GM12878 (cell line): ENCODE measurements around the gene TMEM63B. TPM values are rescaled to one million over a fixed set of nuclear protein-coding genes. Genes with fewer than 3 reads are reported as not detected.

Experiments
- ATAC-seq: fragments of 200-7000 bp; cut with Tn5 transposase; 3 replicates; pipeline ENCODE4 v1.9.1; 2020; ENCODE audit warnings: mild to moderate bottlenecking, moderate library complexity
- BruUV-seq: library from RNA; stranded (reverse); fragments of 400-500 nt; replicated peaks from 2 replicates; lab custom pipeline; 2021; lab: Mats Ljungman, UMichigan
- CTCF ChIA-PET: fragments of 300-600 bp; sonication (Branson Sonifier 250); formaldehyde crosslinking; extraction: SDS; loops from one replicate; lab custom pipeline; 2021; ENCODE audit warnings: inconsistent platforms; lab: Yijun Ruan, JAX
- POLR2A ChIA-PET: fragments of 350-600 bp; formaldehyde crosslinking; extraction: SDS; loops from one replicate; lab custom pipeline; 2021; ENCODE audit warnings: inconsistent platforms; lab: Charles Lee
- RAD21 ChIA-PET: fragments of 300-600 bp; sonication (Branson Sonifier 250); formaldehyde crosslinking; loops from one replicate; lab custom pipeline; 2023; ENCODE audit warnings: antibody characterized with exemption; ENCODE audit not compliant: unreplicated experiment; lab: Charles Lee
- SMC1A ChIA-PET: fragments of 300-600 bp; sonication (Branson Sonifier 250); formaldehyde crosslinking; loops from one replicate; lab custom pipeline; 2023; ENCODE audit not compliant: unreplicated experiment, uncharacterized antibody; lab: Charles Lee
- DNase-seq: peaks from one replicate; pipeline ENCODE4 v3.0.0-alpha.2; 2011; ENCODE audit warnings: low read depth, low spot score
- FAIRE-seq: peaks from 3 replicates; lab custom pipeline; 2011; peaks lifted over from hg19 to GRCh38; lab: Jason Lieb, UNC
- H2AFZ ChIP-seq: 2 replicates; pipeline ENCODE4 v1.6.0; 2011; ENCODE audit warnings: low read depth, low read length, control low read depth; ENCODE audit not compliant: control insufficient read depth
- H3K27ac ChIP-seq: 2 replicates; pipeline ENCODE4 v1.5.1; 2011; ENCODE audit warnings: control low read depth; ENCODE audit not compliant: control insufficient read depth, insufficient read depth
- H3K27me3 ChIP-seq, 2 experiments: replicated peaks in 1 of 2; 2 replicates each; pipeline versions ENCODE4 v1.6.0 to v1.6.1; 2011; ENCODE audit warnings: low read length in 1 of 2; ENCODE audit not compliant: control insufficient read depth in 2 of 2, insufficient read depth in 2 of 2
- H3K36me3 ChIP-seq, 2 experiments: 2 replicates each; pipeline ENCODE4 v1.5.1; 2011; ENCODE audit warnings: low read length in 1 of 2; ENCODE audit not compliant: control insufficient read depth in 2 of 2, insufficient read depth in 2 of 2
- H3K4me1 ChIP-seq: 2 replicates; pipeline ENCODE4 v1.6.1; 2011; ENCODE audit warnings: mild to moderate bottlenecking, low read length, moderate library complexity, mixed read lengths; ENCODE audit not compliant: control insufficient read depth, insufficient read depth
- H3K4me2 ChIP-seq: 2 replicates; pipeline ENCODE4 v1.6.0; 2011; ENCODE audit warnings: control low read depth; ENCODE audit not compliant: control insufficient read depth, insufficient read depth
- H3K4me3 ChIP-seq: fragments of 200-600 bp; sonication (generic); 2 replicates; pipeline ENCODE4 v1.5.1; 2016
- H3K79me2 ChIP-seq: 2 replicates; pipeline ENCODE4 v1.6.0; 2011; ENCODE audit warnings: low read length; ENCODE audit not compliant: control insufficient read depth, insufficient read depth
- H3K9ac ChIP-seq: 2 replicates; pipeline ENCODE4 v1.8.0; 2011; ENCODE audit warnings: low read length, control low read depth, mixed read lengths; ENCODE audit not compliant: control insufficient read depth, insufficient read depth
- H3K9me3 ChIP-seq: replicated peaks from 3 replicates; pipeline ENCODE4 v1.5.1; 2011; ENCODE audit warnings: mild to moderate bottlenecking, low read length; ENCODE audit not compliant: control insufficient read depth, insufficient read depth
- H4K20me1 ChIP-seq: 2 replicates; pipeline ENCODE4 v1.6.0; 2011; ENCODE audit not compliant: control insufficient read depth, insufficient read depth
- CBX5 ChIP-seq: sonication (generic); IDR thresholded peaks from 2 replicates; pipeline ENCODE4 v1.6.1; 2016; ENCODE audit warnings: low read depth, moderate library complexity, mild to moderate bottlenecking, inconsistent platforms
- CHD1 ChIP-seq: IDR thresholded peaks from 2 replicates; pipeline ENCODE4 v1.6.1; 2012; ENCODE audit warnings: low read depth, low read length, improper control_type of control experiment
- ESRRA ChIP-seq: IDR thresholded peaks from 2 replicates; pipeline ENCODE4 v1.6.1; 2012; ENCODE audit warnings: mild to moderate bottlenecking, low read length, improper control_type of control experiment
- ETV6 ChIP-seq, 2 experiments: fragments of 450-650 bp in 1 of 2; IDR thresholded peaks in 1 of 2; conservative IDR thresholded peaks in 1 of 2; 2 replicates each; pipeline ENCODE4 v1.6.1; 2014; ENCODE audit warnings: antibody characterized with exemption in 1 of 2, borderline replicate concordance in 1 of 2, low read depth in 1 of 2, mild to moderate bottlenecking in 1 of 2, moderate library complexity in 1 of 2
- JUND ChIP-seq: IDR thresholded peaks from 2 replicates; pipeline ENCODE4 v1.6.1; 2012; ENCODE audit warnings: low read depth, mild to moderate bottlenecking, low read length, improper control_type of control experiment, moderate library complexity
- KDM1A ChIP-seq: fragments of 200-600 bp; sonication (generic); IDR thresholded peaks from 2 replicates; pipeline ENCODE4 v1.6.1; 2016; ENCODE audit warnings: borderline replicate concordance
- NBN ChIP-seq: fragments of 450-650 bp; IDR thresholded peaks from 2 replicates; pipeline ENCODE4 v1.6.1; 2016
- NFIC ChIP-seq: IDR thresholded peaks from 2 replicates; pipeline ENCODE4 v1.6.1; 2012; ENCODE audit warnings: low read depth, mild to moderate bottlenecking, inconsistent platforms, low read length, moderate library complexity
- NKRF ChIP-seq: fragments of 450-650 bp; conservative IDR thresholded peaks from 2 replicates; pipeline ENCODE4 v1.6.1; 2017; ENCODE audit warnings: mild to moderate bottlenecking, moderate library complexity
- NR2C2 ChIP-seq: IDR thresholded peaks from 2 replicates; pipeline ENCODE4 v1.6.1; 2011; ENCODE audit warnings: borderline replicate concordance, low read depth; ENCODE audit not compliant: control insufficient read depth, insufficient read length
- PAX8 ChIP-seq: fragments of 450-650 bp; IDR thresholded peaks from 2 replicates; pipeline ENCODE4 v1.6.1; 2017; ENCODE audit warnings: mild to moderate bottlenecking, moderate library complexity
- POU2F2 ChIP-seq: IDR thresholded peaks from 3 replicates; pipeline ENCODE4 v1.6.1; 2011; ENCODE audit warnings: low read depth, mild to moderate bottlenecking, low read length, borderline replicate concordance
- RFX5 ChIP-seq: IDR thresholded peaks from 2 replicates; pipeline ENCODE4 v1.6.1; 2011; ENCODE audit warnings: low read depth, low read length, improper control_type of control experiment
- YY1 ChIP-seq: IDR thresholded peaks from 2 replicates; pipeline ENCODE4 v1.6.1; 2011; ENCODE audit warnings: low read depth, mild to moderate bottlenecking, low read length
- ZNF274 ChIP-seq: IDR thresholded peaks from one replicate; pipeline ENCODE4 v1.8.0; 2011; ENCODE audit not compliant: insufficient read length, insufficient read depth
- WGBS: methylation state at CpG from one replicate; pipeline ENCODE4 v1.1.6; 2016; ENCODE audit warnings: low lambda C conversion rate; ENCODE audit not compliant: insufficient replicate concordance, insufficient coverage; ENCODE audit errors: missing lambda C conversion rate; 5-methylcytosine and 5-hydroxymethylcytosine counted together
- in situ Hi-C: fragments of 300-500 bp; cut with MboI; formaldehyde crosslinking; loops from 9 replicates; pipeline ENCODE4 v1.14.3; 2018; ENCODE audit warnings: mixed read lengths
- intact Hi-C: fragments of 100-400 bp; cut with micrococcal nuclease; formaldehyde crosslinking; loops from one replicate; pipeline ENCODE4 v1.14.2; 2022; ENCODE audit not compliant: unreplicated experiment
- polyA plus RNA-seq, 11 experiments: library from polyadenylated mRNA; depleted of rRNA in 4 of 11; unstranded in 6 of 11; stranded (reverse) in 5 of 11; fragments of >200 nt; fragmentation: Nextera tagmentation in 4 of 11; fragmentation: Illumina TruSeq in 1 of 11; extraction: Ambion mirVana in 4 of 11; extraction: Trizol in 1 of 11; gene quantifications; 1 replicate in 1 of 11; 2 replicates in 10 of 11; pipeline versions ENCODE4 v1.2.1 to v1.2.3, GENCODE V29; 2011 to 2016; ENCODE audit warnings: inconsistent platforms in 2 of 11, missing spikeins in 2 of 11, low read depth in 1 of 11
- total RNA-seq, 4 experiments: library from RNA; depleted of rRNA in 3 of 4; stranded (reverse); fragments of >200 nt in 3 of 4; fragmentation: Illumina TruSeq in 1 of 4; extraction: Trizol in 1 of 4; gene quantifications; 2 replicates each; pipeline versions ENCODE4 v1.2.1 to v1.2.3, GENCODE V29; 2013 to 2021
- TF ChIP-seq, protein P1 (sequence below): IDR thresholded peaks from 2 replicates; pipeline ENCODE4 v1.6.1; 2012; ENCODE audit warnings: low read depth, low read length, improper control_type of control experiment
- TF ChIP-seq, protein P2 (sequence below): IDR thresholded peaks from 2 replicates; pipeline ENCODE4 v1.6.1; 2012; ENCODE audit warnings: low read depth, low read length, improper control_type of control experiment
- TF ChIP-seq, protein P3 (sequence below): IDR thresholded peaks from 2 replicates; pipeline ENCODE4 v1.6.1; 2012; ENCODE audit warnings: low read length, inconsistent platforms

TMEM63B gene
- total and polyA plus RNA-seq, 10 of the 15 experiments (the other 5 are each of a cell fraction or from before 2014, with no cell fraction given), result 0.09 to 15.0 (median 7.1) TPM; not detected in 1

DNA sequence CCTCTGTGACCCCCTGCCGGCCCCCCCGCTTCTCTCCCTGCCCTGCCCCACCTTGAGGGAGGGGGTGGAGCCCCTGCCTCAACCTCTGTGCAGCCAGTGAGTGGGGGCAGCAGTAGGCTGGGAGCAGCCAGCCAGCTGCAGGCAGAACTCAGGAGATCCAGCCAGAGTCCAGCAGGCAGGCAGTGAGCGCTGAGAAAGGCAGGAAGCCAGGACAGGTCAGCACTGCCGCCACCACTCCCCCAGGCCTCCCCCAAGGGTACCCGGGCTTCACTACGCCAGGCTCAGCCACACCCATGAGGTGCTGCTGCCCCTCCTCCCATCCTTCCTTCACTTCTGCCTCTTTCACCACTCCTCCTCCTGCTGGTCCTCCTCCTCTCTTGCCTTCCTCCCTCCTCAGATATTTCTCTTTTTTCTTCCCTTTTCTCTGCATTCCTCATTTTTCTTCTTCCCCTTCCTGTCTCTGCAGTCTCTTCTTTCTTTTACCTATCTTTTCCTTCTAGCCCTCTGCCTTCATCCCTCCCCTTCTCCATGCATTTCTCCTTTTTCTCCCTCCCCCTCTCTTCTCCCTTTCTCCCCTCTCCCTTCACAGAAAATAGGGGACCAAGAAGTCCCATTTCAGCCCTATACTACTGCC lies 11.5 kb downstream of the TMEM63B start:
- Histone ChIP-seq H3K27me3 (no peaks in the 10 kb centered on the region), H3K9me3 (no peaks in the 10 kb centered on the region), H3K79me2 (no peaks in the 10 kb centered on the region), H3K4me3 (no peak overlapping the region), H3K4me1 (no peaks in the 10 kb centered on the region), H3K27ac (no peak overlapping the region), H3K9ac (no peak overlapping the region), H3K4me2 (no peak overlapping the region), H3K36me3 (no peaks in the 10 kb centered on the region; a peak in 1 of 4 replicates), H2AFZ (no peak overlapping the region), H4K20me1 (no peaks in the 10 kb centered on the region)
- ChIA-PET SMC1A (no interaction called here), POLR2A (interaction anchor here (1.0 kb wide), 1 partner anchor 14 kb away, joined by 3 read pairs; no protein-coding TSS in a partner anchor), RAD21 (interaction anchor here (1.6 kb wide), 1 partner anchor 42 kb away, joined by 3 read pairs; no protein-coding TSS in a partner anchor), CTCF (interaction anchor here (1.0 to 1.1 kb wide), 2 partner anchors 14 to 42 kb away, joined by 3 read pairs; no protein-coding TSS in a partner anchor)
- TF ChIP-seq CBX5 (no peak), KDM1A (no peak), PAX8 (no peak), YY1 (no peak), NFIC (no peak), NKRF (no peak), ZNF274 (no peak), ESRRA (no peak), RFX5 (no peak), NBN (no peak), ETV6 (conservative IDR thresholded peaks at IDR 0.05 in 1 of 2, IDR thresholded peaks at IDR 0.05 in 1 of 2; ENCODE audit: borderline replicate concordance in 1 of 2, low read depth in 1 of 2) (no peak), JUND (no peak), NR2C2 (no peak), POU2F2 (no peak), CHD1 (no peak)
- TF ChIP-seq, protein P1, sequence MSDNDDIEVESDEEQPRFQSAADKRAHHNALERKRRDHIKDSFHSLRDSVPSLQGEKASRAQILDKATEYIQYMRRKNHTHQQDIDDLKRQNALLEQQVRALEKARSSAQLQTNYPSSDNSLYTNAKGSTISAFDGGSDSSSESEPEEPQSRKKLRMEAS, result no peak
- TF ChIP-seq, protein P2, sequence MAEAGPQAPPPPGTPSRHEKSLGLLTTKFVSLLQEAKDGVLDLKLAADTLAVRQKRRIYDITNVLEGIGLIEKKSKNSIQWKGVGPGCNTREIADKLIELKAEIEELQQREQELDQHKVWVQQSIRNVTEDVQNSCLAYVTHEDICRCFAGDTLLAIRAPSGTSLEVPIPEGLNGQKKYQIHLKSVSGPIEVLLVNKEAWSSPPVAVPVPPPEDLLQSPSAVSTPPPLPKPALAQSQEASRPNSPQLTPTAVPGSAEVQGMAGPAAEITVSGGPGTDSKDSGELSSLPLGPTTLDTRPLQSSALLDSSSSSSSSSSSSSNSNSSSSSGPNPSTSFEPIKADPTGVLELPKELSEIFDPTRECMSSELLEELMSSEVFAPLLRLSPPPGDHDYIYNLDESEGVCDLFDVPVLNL, result no peak
- TF ChIP-seq, protein P3, sequence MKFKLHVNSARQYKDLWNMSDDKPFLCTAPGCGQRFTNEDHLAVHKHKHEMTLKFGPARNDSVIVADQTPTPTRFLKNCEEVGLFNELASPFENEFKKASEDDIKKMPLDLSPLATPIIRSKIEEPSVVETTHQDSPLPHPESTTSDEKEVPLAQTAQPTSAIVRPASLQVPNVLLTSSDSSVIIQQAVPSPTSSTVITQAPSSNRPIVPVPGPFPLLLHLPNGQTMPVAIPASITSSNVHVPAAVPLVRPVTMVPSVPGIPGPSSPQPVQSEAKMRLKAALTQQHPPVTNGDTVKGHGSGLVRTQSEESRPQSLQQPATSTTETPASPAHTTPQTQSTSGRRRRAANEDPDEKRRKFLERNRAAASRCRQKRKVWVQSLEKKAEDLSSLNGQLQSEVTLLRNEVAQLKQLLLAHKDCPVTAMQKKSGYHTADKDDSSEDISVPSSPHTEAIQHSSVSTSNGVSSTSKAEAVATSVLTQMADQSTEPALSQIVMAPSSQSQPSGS, result no peak
- in situ Hi-C loops, result no loop called here
- DNase-seq (no peak), ATAC-seq (no peak), FAIRE-seq (no peak)
- WGBS, result 87% methylated on average over 4 of the region's 6 CpGs
- intact Hi-C loops, result no loop called here
- BruUV-seq, result no TSS peak
